SK-N-SH treated with all-trans-retinoic acid at 6 μM for 48 hours (cell line): Measurements from ENCODE around the gene PCDHGA9.

Experiments used
- ESRRG ChIP-seq: fragments of 250-450 bp; sonication (Bioruptor Pico); IDR thresholded peaks from 2 replicates; pipeline ENCODE4 v1.6.1; 2021; ENCODE audit warnings: mild to moderate bottlenecking
- ISL1 ChIP-seq: fragments of 250-450 bp; sonication (Bioruptor Pico); IDR thresholded peaks from 2 replicates; pipeline ENCODE4 v2.1.2; 2022; ENCODE audit warnings: mild to moderate bottlenecking, moderate library complexity
- PATZ1 ChIP-seq: fragments of 250-450 bp; sonication (Bioruptor Pico); IDR thresholded peaks from 2 replicates; pipeline ENCODE4 v1.8.0; 2020; ENCODE audit warnings: mild to moderate bottlenecking, moderate library complexity, borderline replicate concordance
- TCF4 ChIP-seq: fragments of 250-450 bp; sonication (Bioruptor Pico); IDR thresholded peaks from 2 replicates; pipeline ENCODE4 v1.8.0; 2021; ENCODE audit warnings: mild to moderate bottlenecking, moderate library complexity, borderline replicate concordance
- TSHZ2 ChIP-seq: fragments of 250-450 bp; sonication (Bioruptor Pico); IDR thresholded peaks from 2 replicates; pipeline ENCODE4 v1.5.0; 2020; ENCODE audit warnings: mild to moderate bottlenecking, moderate library complexity
- ZFP30 ChIP-seq: fragments of 450-650 bp; formaldehyde crosslinking; IDR thresholded peaks from 2 replicates; pipeline ENCODE4 v1.5.0; 2022; ENCODE audit warnings: mild to moderate bottlenecking, moderate library complexity

- TF ChIP-seq PATZ1 (CRISPR knock-in tag) (no peak), ZFP30 (CRISPR knock-in tag) (no peak), ISL1 (CRISPR knock-in tag) (no peak), TSHZ2 (no peak), ESRRG (no peak), TCF4 (CRISPR knock-in tag) (no peak)
Measured at GRCh38 chr5:141440341-141440740, 37.8 kb downstream of the PCDHGA9 start.
